Peyer's patch (tissue), 4 donors: ENCODE data around the gene S100A11. TPM values are rescaled to one million over a fixed set of nuclear protein-coding genes. Genes with fewer than 3 reads are reported as not detected.
A peak's percentile ranks its signal among the peaks of the same experiment; 100 is the strongest.

Source experiments
- DNase-seq, 3 donors: peaks; one replicate each; pipeline ENCODE4 v3.0.0-alpha.2; 2017 to 2019
- H3K27ac ChIP-seq, 4 donors: fragments of 200-600 bp; sonication (generic); one replicate each; pipeline ENCODE4 v1.5.1; 2016 to 2019
- H3K27me3 ChIP-seq, 2 donors: fragments of 200-600 bp; sonication (generic); one replicate each; pipeline ENCODE4 v1.5.1; 2019
- H3K36me3 ChIP-seq, 3 donors: fragments of 200-600 bp; sonication (generic); one replicate each; pipeline ENCODE4 v1.5.1; 2016 to 2019
- H3K4me1 ChIP-seq, 4 donors: fragments of 200-600 bp; sonication (generic); one replicate each; pipeline ENCODE4 v1.5.1; 2016 to 2019
- H3K4me3 ChIP-seq, 4 donors: fragments of 200-600 bp; sonication (generic); 1 replicate in 3 of 4; 2 replicates in 1 of 4; pipeline ENCODE4 v1.5.1; 2016 to 2019; ENCODE audit warnings: mild to moderate bottlenecking in 1 of 4
- H3K9me3 ChIP-seq, 4 donors: fragments of 200-600 bp; sonication (generic); one replicate each; pipeline ENCODE4 v1.5.1; 2016 to 2019; ENCODE audit warnings: mild to moderate bottlenecking in 1 of 4
- POLR2A ChIP-seq, 2 donors: fragments of 450-650 bp; IDR thresholded peaks; one replicate each; pipeline ENCODE4 v1.5.1; 2017; ENCODE audit warnings: antibody characterized with exemption in 2 of 2, mild to moderate bottlenecking in 2 of 2, moderate library complexity in 2 of 2
- total RNA-seq, 4 donors: library from RNA; depleted of rRNA; stranded (reverse); fragments of >200 nt; gene quantifications; one replicate each; pipeline ENCODE4 v1.1.0, GENCODE V29; 2016
- TF ChIP-seq, protein P1 (sequence below), 6 experiments: fragments of 450-650 bp in 4 of 6; fragments of 200-600 bp in 2 of 6; sonication (generic) in 1 of 6; IDR thresholded peaks; one replicate each; pipeline ENCODE4 v1.5.1; 2017 to 2019; ENCODE audit warnings: antibody characterized with exemption in 6 of 6, mild to moderate bottlenecking in 3 of 6, moderate library complexity in 1 of 6

Gene S100A11
- total RNA-seq, 4 donors from 2014 or later, result 33.3 to 75.1 (median 72.0) TPM

DNA sequence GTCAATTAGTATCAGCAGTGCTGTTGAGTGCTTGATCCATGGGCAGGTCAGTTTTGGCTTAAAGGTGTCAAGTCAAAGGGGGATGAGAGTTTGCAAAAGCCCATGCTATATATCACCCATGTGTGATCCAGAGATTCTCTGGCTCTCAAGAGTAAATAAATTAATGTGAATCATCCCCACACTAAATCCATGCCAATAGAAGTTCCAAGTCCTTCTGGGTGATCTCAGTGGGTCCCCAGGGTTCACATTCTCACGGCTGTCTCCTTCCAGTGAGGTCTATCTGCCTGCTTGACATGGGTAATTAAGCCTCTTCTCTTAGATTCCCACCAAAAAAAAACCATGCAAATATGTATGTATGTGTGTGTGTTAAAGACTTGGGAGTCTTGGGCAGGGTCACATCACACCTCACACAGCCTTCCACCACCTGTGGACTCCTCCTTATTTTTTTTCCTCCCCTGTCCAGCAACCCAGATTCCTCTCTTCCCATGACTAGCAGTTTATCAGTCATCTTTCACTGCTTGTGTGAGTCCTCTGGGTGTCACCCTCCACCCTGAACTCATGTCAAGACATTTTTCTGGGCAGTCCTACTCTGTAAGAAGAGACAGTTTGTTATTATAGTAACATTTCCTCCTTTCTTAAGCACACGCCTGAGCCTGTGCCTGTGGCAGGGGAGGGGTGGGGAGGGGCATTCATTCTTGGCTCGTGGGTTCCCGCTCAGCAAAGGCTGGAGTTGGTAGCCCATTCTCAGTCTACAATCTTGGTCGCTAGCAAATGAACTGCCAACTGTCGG, 14.3 kb upstream of the S100A11 start:
- no peak overlapping the region for H3K4me3 ChIP-seq
- H3K27me3 ChIP-seq, result no peaks in the 10 kb centered on the region
- no peak overlapping the region for H3K27ac ChIP-seq
- H3K36me3 ChIP-seq, result no peaks in the 10 kb centered on the region
- TF ChIP-seq POLR2A (IDR thresholded peaks at IDR 0.05), result no peak
- TF ChIP-seq, protein P1, sequence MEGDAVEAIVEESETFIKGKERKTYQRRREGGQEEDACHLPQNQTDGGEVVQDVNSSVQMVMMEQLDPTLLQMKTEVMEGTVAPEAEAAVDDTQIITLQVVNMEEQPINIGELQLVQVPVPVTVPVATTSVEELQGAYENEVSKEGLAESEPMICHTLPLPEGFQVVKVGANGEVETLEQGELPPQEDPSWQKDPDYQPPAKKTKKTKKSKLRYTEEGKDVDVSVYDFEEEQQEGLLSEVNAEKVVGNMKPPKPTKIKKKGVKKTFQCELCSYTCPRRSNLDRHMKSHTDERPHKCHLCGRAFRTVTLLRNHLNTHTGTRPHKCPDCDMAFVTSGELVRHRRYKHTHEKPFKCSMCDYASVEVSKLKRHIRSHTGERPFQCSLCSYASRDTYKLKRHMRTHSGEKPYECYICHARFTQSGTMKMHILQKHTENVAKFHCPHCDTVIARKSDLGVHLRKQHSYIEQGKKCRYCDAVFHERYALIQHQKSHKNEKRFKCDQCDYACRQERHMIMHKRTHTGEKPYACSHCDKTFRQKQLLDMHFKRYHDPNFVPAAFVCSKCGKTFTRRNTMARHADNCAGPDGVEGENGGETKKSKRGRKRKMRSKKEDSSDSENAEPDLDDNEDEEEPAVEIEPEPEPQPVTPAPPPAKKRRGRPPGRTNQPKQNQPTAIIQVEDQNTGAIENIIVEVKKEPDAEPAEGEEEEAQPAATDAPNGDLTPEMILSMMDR (IDR thresholded peaks at IDR 0.05), result no peak
- H3K4me1 ChIP-seq, result peaks cover 3 to 16% (median 12%) of the 10 kb centered on the region in 4 donors
- no peak for DNase-seq
- no peaks in the 10 kb centered on the region for H3K9me3 ChIP-seq

DNA sequence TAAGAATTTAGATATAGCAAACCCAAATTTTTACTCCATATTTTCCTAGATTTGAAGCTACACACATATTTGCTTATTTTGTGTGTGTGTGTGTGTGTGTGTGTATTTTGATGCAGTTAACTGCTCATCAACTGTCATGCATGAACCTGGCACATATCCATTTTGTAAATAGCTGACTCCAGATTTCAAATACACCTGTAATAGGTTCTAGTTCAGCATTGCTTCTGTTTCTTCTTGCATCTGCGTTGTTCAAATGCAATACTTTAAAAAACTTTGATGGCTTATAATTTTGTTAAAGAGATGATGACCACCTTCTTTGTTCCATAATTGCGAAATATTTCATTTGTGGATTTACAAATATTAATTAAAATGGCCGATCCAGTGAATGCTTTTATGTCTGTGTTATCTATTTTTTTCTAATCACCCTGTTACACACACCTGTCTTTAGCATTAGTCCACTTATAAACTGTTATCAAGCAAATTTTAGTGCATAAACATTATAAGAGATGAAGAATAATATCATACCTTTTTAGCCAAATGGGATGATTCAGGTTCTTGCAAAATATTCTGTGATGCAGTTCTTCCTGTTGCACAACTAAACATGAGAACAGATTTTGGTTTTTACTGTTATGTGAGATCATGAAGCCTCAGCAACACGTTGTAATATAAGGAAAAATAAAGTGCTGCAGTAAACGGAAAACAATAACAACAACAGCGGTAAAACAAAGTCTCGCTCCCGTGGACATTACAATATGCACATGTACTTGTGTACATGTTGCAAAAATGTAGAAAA, 12.7 kb upstream of the S100A11 start:
- TF ChIP-seq, protein P1 (IDR thresholded peaks at IDR 0.05), result no peak
- TF ChIP-seq POLR2A (IDR thresholded peaks at IDR 0.05), result no peak
- Histone ChIP-seq H3K4me3 (no peak overlapping the region), H3K27ac (peak overlapping the region in 1 of 4 donors; percentile 92), H3K4me1 (peaks cover 3 to 16% (median 12%) of the 10 kb centered on the region in 4 donors), H3K9me3 (no peaks in the 10 kb centered on the region), H3K36me3 (no peaks in the 10 kb centered on the region), H3K27me3 (no peaks in the 10 kb centered on the region)
- DNase-seq, result no peak

DNA sequence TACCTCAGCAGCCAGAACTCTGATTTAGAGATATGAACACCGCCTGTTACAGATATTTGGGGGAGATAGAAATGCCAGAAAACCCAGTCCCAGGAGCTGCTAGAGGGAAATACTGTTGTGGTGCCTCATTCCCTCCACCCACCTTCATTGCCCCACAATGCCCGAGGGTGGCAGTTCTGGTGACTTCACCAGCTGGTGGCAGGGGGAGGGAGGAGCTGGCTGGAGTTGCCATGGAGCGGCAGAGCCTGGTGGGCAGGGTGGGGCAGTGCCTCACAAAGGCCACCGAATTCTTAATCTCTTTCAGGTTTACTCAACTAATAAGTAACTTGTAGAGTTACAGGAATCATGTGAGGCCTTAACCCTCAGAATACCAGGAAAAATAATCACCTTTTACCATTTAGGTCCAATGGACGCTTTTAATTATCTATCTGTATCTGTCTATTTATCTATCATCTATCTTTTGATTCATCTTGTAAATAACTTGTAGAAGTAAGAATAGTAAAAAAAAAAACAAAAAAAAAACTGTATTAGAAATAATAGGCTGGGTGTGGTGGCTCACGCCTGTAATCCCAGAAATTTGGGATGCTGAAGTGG, 11.7 kb upstream of the S100A11 start:
- Histone ChIP-seq H3K4me3 (peak overlapping the region in 2 of 4 donors; percentile 5 to 41), H3K27ac (peak overlapping the region; percentile 85 to 97 (median 90)), H3K36me3 (no peaks in the 10 kb centered on the region), H3K9me3 (no peaks in the 10 kb centered on the region), H3K27me3 (no peaks in the 10 kb centered on the region), H3K4me1 (peaks cover 3 to 16% (median 12%) of the 10 kb centered on the region in 4 donors)
- peak; percentile 47 to 87 (median 84) for DNase-seq
- TF ChIP-seq POLR2A (IDR thresholded peaks at IDR 0.05), result no peak
- TF ChIP-seq, protein P1 (IDR thresholded peaks at IDR 0.05), result peak in 1 of 6 experiments; percentile 12

DNA sequence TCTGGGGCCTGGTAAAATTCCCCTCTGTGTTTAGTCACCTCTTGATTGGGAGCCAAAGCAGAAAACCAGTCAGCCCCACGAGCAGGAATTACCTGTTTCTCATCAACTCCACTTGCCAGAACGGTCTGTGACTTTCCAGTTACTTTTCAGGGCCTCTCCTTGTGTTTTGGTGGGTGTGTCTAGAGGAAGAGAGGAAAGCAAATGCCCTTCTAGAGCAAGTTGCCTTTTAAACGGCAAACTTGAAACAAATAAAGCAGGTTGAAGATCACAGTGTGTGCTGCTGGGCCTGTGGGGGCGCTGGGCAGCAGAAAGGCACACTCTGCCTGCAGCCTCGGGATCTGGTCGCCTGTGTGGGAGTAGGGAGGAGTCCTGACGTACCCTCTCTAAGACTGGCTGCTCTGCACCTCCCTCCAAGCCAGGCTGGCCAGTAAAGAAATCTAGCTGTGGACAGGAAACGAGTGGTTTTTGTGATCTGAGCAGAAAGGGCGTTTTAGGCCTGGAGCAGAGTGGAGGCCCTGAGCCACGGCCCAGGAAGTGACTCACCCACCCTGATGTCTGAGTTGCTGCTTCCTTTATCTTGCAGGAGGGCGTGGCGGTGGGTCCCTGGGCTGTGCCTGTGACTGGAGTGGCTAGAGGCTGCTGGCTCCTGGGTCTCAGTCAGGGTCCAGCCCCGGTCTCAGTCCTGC, 11.1 kb upstream of the S100A11 start:
- H3K9me3 ChIP-seq, result no peaks in the 10 kb centered on the region
- H3K4me3 ChIP-seq, result peak overlapping the region in 3 of 4 donors; percentile 5 to 41 (median 21)
- DNase-seq, result peak; percentile 89 to 96 (median 92)

More for the DNA sequence above, 11.1 kb upstream of the S100A11 start:
- TF ChIP-seq, protein P1 (IDR thresholded peaks at IDR 0.05), result peak; percentile 25 to 62 (median 56)
- peak; percentile 59 to 81 for TF ChIP-seq POLR2A (IDR thresholded peaks at IDR 0.05)
- Histone ChIP-seq H3K27ac (peak overlapping the region; percentile 85 to 97 (median 90)), H3K27me3 (no peaks in the 10 kb centered on the region), H3K4me1 (peaks cover 3 to 16% (median 12%) of the 10 kb centered on the region in 4 donors), H3K36me3 (no peaks in the 10 kb centered on the region)
